PC-9 (cell line): ENCODE results near the gene SLC18A2.

Source experiments
- EZH2 ChIP-seq: fragments of 200-600 bp; sonication (generic); IDR thresholded peaks from 2 replicates; pipeline ENCODE4 v1.8.0; 2017; ENCODE audit warnings: antibody characterized with exemption, low read depth
- TF ChIP-seq, protein P1 (sequence below): fragments of 200-600 bp; sonication (generic); conservative IDR thresholded peaks from 2 replicates; pipeline ENCODE4 v1.6.1; 2017; ENCODE audit warnings: mixed run types, antibody characterized with exemption, mild to moderate bottlenecking, moderate library complexity

GRCh38 chr10:117246997-117247671, 6.2 kb downstream of the SLC18A2 start:
- TF ChIP-seq, protein P1, sequence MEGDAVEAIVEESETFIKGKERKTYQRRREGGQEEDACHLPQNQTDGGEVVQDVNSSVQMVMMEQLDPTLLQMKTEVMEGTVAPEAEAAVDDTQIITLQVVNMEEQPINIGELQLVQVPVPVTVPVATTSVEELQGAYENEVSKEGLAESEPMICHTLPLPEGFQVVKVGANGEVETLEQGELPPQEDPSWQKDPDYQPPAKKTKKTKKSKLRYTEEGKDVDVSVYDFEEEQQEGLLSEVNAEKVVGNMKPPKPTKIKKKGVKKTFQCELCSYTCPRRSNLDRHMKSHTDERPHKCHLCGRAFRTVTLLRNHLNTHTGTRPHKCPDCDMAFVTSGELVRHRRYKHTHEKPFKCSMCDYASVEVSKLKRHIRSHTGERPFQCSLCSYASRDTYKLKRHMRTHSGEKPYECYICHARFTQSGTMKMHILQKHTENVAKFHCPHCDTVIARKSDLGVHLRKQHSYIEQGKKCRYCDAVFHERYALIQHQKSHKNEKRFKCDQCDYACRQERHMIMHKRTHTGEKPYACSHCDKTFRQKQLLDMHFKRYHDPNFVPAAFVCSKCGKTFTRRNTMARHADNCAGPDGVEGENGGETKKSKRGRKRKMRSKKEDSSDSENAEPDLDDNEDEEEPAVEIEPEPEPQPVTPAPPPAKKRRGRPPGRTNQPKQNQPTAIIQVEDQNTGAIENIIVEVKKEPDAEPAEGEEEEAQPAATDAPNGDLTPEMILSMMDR, result no peak
- TF ChIP-seq EZH2, result no peak
